Measurements from ENCODE around the gene DPP6. TPM values are rescaled to one million over a fixed set of nuclear protein-coding genes. Genes with fewer than 3 reads are reported as not detected.

The DPP6 gene
- total and polyA plus RNA-seq, 9 of the 15 experiments (the other 6 are each of a cell fraction or from before 2014, with no cell fraction given), result not detected

DNA sequence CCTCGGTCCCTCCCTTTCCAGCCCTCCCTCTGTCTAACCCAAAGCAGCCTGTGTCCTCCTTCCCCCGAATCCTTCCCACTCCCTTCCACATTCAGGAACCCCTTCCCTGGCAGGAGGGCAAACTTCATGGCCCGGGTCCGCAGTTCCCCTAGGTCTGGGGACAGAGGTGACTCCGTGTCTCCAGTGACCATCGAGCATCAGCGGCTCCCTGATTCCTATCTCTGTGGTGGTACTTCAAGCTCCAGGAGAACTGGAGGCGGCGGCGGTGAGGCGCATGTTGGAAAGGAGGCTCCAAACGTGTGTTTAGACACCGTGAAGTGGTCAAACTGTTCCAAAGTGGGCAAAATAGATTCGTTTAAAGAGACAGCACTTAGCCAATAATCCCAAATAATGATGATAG lies 802.6 kb downstream of the DPP6 start:
- H3K4me3 ChIP-seq, result no peak overlapping the region
- H3K9me1 ChIP-seq (ENCODE audit: control insufficient read depth, insufficient read depth, low read length), result peaks cover 4% of the 10 kb centered on the region
- H3K27me3 ChIP-seq (ENCODE audit: control insufficient read depth in 2 of 2, insufficient read depth in 2 of 2, low read length in 2 of 2), result peaks cover 50 to 62% of the 10 kb centered on the region in 2 experiments
- H3K27ac ChIP-seq (ENCODE audit: extremely low read depth, low read depth, low read length), result no peak overlapping the region
- H3K9me3 ChIP-seq (replicated peaks; ENCODE audit: control insufficient read depth, insufficient read depth, low read depth, low read length), result no peaks in the 10 kb centered on the region
- ChIA-PET CTCF (ENCODE audit: low intra/inter-chr PET ratio) (no interaction called here), POLR2A (no interaction called here)
- BruUV-seq (replicated peaks), result no TSS peak
- peaks cover 0 to 6% of the 10 kb centered on the region in 2 experiments; a peak in 2 of 5 replicates for H3K4me1 ChIP-seq (replicated peaks in 1 of 2; ENCODE audit: control insufficient read depth in 2 of 2, insufficient read depth in 2 of 2, low read length in 2 of 2)
- no peaks in the 10 kb centered on the region for H3K36me3 ChIP-seq (ENCODE audit: control insufficient read depth, insufficient read depth, low read length)
- ATAC-seq, result no peak
- intact Hi-C loops (cut with micrococcal nuclease), result no loop called here
- no peak overlapping the region for H2AFZ ChIP-seq (ENCODE audit: low read depth, low read length)
- no peaks in the 10 kb centered on the region for H3K79me2 ChIP-seq (ENCODE audit: control insufficient read depth, insufficient read depth, low read length)
- no peak for TF ChIP-seq ZNF785 (CRISPR knock-in tag; IDR thresholded peaks at IDR 0.05)
- no peak for TF ChIP-seq SMAD3 (CRISPR knock-in tag; conservative IDR thresholded peaks at IDR 0.05)
- TF ChIP-seq DACH1 (IDR thresholded peaks at IDR 0.05; ENCODE audit: partially characterized antibody), result no peak
- no peak for TF ChIP-seq ATF7 (IDR thresholded peaks at IDR 0.05)
- TF ChIP-seq RFX7 (CRISPR knock-in tag; IDR thresholded peaks at IDR 0.05), result no peak
- H3K4me2 ChIP-seq (ENCODE audit: insufficient read depth, low read length), result no peak overlapping the region
- no peak for FAIRE-seq
- no peak overlapping the region for H3K9ac ChIP-seq (ENCODE audit: insufficient read depth in 1 of 2, low read depth in 2 of 2, low read length in 2 of 2)
- in situ Hi-C loops (cut with MboI), result no loop called here
- WGBS (ENCODE audit: insufficient coverage, low coverage, missing lambda C conversion rate), result 5% methylated on average over 14 of the region's 14 CpGs
- no peak for DNase-seq (ENCODE audit: extremely low read depth in 1 of 4, low spot score in 3 of 4)
- H4K20me1 ChIP-seq (replicated peaks; ENCODE audit: control insufficient read depth, insufficient read depth, low read length), result peaks cover 8% of the 10 kb centered on the region; the same call in 1 of the 2 replicates

DNA sequence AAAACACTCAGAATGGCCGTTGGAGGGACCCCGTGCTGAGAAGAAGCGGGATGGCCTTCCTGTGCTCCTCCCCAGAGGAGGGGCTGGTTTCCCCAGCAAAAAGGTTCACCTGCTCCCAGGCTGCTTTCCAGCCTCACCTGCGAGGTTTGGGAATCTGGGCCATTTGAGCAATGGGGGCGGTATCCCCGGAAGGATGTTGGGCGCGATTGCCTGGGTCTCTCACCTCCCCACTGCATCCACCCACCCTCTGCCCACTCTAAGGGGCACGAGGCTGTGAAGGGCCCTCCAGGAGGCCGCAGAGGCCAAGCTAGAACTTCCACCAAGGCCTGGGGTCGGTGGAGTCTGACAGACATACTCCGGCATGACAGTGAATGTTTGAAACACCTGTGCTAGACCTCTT lies 803.2 kb downstream of the DPP6 start:
- ChIA-PET CTCF (ENCODE audit: low intra/inter-chr PET ratio) (no interaction called here), POLR2A (interaction anchor here (0.6 kb wide), 1 partner anchor 87 kb away, joined by 3 read pairs; no protein-coding TSS in a partner anchor)
- under 1% methylated on average over 12 of the region's 12 CpGs for WGBS (ENCODE audit: insufficient coverage, low coverage, missing lambda C conversion rate)
- no peak overlapping the region for H2AFZ ChIP-seq (ENCODE audit: low read depth, low read length)
- H3K36me3 ChIP-seq (ENCODE audit: control insufficient read depth, insufficient read depth, low read length), result no peaks in the 10 kb centered on the region
- in situ Hi-C loops (cut with MboI), result no loop called here
- peaks cover 55 to 68% of the 10 kb centered on the region in 2 experiments for H3K27me3 ChIP-seq (ENCODE audit: control insufficient read depth in 2 of 2, insufficient read depth in 2 of 2, low read length in 2 of 2)
- H3K27ac ChIP-seq (ENCODE audit: extremely low read depth, low read depth, low read length), result no peak overlapping the region
- DNase-seq (ENCODE audit: extremely low read depth in 1 of 4, low spot score in 3 of 4) (no peak), ATAC-seq (no peak), FAIRE-seq (no peak)
- no peak overlapping the region for H3K9ac ChIP-seq (ENCODE audit: insufficient read depth in 1 of 2, low read depth in 2 of 2, low read length in 2 of 2)
- BruUV-seq (replicated peaks), result no TSS peak
- H3K4me1 ChIP-seq (replicated peaks in 1 of 2; ENCODE audit: control insufficient read depth in 2 of 2, insufficient read depth in 2 of 2, low read length in 2 of 2), result peaks cover 0 to 6% of the 10 kb centered on the region in 2 experiments; a peak in 2 of 5 replicates
- peaks cover 8% of the 10 kb centered on the region; the same call in 1 of the 2 replicates for H4K20me1 ChIP-seq (replicated peaks; ENCODE audit: control insufficient read depth, insufficient read depth, low read length)
- H3K79me2 ChIP-seq (ENCODE audit: control insufficient read depth, insufficient read depth, low read length), result no peaks in the 10 kb centered on the region
- no peak overlapping the region for H3K4me3 ChIP-seq
- H3K4me2 ChIP-seq (ENCODE audit: insufficient read depth, low read length), result no peak overlapping the region
- intact Hi-C loops (cut with micrococcal nuclease), result no loop called here
- no peaks in the 10 kb centered on the region for H3K9me3 ChIP-seq (replicated peaks; ENCODE audit: control insufficient read depth, insufficient read depth, low read depth, low read length)
- H3K9me1 ChIP-seq (ENCODE audit: control insufficient read depth, insufficient read depth, low read length), result peaks cover 4% of the 10 kb centered on the region
- TF ChIP-seq, protein P1, sequence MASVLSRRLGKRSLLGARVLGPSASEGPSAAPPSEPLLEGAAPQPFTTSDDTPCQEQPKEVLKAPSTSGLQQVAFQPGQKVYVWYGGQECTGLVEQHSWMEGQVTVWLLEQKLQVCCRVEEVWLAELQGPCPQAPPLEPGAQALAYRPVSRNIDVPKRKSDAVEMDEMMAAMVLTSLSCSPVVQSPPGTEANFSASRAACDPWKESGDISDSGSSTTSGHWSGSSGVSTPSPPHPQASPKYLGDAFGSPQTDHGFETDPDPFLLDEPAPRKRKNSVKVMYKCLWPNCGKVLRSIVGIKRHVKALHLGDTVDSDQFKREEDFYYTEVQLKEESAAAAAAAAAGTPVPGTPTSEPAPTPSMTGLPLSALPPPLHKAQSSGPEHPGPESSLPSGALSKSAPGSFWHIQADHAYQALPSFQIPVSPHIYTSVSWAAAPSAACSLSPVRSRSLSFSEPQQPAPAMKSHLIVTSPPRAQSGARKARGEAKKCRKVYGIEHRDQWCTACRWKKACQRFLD (CRISPR knock-in tag; IDR thresholded peaks at IDR 0.05), result no peak
- no peak for TF ChIP-seq TAL1 (IDR thresholded peaks at IDR 0.05)
- TF ChIP-seq MCM7 (IDR thresholded peaks at IDR 0.05), result no peak
- no peak for TF ChIP-seq ZNF785 (CRISPR knock-in tag; IDR thresholded peaks at IDR 0.05)
- TF ChIP-seq STAT6 (CRISPR knock-in tag; IDR thresholded peaks at IDR 0.05), result no peak
- no peak for TF ChIP-seq CHCHD3 (CRISPR knock-in tag; IDR thresholded peaks at IDR 0.05)
- TF ChIP-seq ZNF212 (CRISPR knock-in tag; IDR thresholded peaks at IDR 0.05), result no peak
- TF ChIP-seq ZNF384 (IDR thresholded peaks at IDR 0.05; ENCODE audit: low read depth, low read length), result no peak
- TF ChIP-seq ZNF449 (CRISPR knock-in tag; IDR thresholded peaks at IDR 0.05), result no peak
